ENCODE data around the gene DVL1. TPM values are rescaled to one million over a fixed set of nuclear protein-coding genes. Genes with fewer than 3 reads are reported as not detected.

The DVL1 gene
- total and polyA plus RNA-seq, 9 of the 15 experiments (the other 6 are each of a cell fraction or from before 2014, with no cell fraction given): 0.62 to 135 (median 24.3) TPM

DNA sequence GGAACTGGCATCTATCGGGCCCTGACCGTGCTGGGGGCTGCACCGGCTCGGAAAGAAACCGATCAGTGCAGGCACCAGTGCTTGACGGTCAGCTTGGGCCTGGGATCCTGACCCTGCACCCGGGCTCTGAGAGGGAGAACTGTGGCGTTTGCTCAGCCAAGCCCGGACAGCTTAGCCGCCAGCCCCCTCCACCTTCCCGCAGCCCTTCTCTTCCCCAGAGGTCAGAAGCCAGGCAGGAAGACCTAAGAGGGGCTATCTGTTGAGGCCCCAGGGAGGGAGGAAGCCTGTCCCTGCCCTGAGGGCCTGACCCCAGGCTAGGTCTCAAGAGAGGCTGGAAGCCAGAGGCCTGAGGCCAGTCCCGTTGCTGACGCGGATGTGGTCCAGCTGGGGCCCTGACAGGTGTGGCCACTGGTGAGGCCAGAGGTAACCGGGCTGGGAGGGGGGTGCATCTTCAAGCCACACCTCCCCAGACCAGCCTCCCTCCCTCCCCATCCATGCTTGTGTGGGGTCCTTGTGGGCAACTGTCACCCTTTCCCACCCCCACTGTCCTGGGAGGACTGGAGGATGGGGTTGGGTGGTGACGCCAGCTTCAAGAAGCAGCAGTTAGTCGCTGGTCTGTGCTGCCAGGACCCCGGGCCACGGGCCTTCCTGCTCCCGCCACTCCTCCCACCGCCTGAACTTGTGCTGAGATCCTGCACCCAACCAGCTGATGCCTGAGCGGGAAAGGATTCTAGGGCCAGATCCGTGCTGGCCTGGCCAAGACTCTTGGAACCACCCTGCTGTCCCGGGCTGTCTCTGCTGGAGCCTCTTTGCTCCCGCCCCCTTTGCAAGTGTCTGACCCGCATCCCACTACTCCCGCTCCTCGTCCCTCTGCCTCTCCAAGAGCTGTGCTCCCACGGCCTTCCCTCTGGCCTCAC is 2.6 kb upstream of the DVL1 start:
- H3K36me3 ChIP-seq (ENCODE audit: control insufficient read depth, insufficient read depth, low read length): no peaks in the 10 kb centered on the region; the same call in 2 of the 3 replicates
- no peak overlapping the region for H2AFZ ChIP-seq (ENCODE audit: low read depth, low read length)
- H3K4me1 ChIP-seq (replicated peaks in 1 of 2; ENCODE audit: control insufficient read depth in 2 of 2, insufficient read depth in 2 of 2, low read length in 2 of 2): peaks cover 6 to 76% of the 10 kb centered on the region in 2 experiments; a peak in 3 of 5 replicates
- H3K27me3 ChIP-seq (ENCODE audit: control insufficient read depth in 2 of 2, insufficient read depth in 2 of 2, low read length in 2 of 2): no peaks in the 10 kb centered on the region
- 67% methylated on average over 25 of the region's 29 CpGs for WGBS (ENCODE audit: insufficient coverage, low coverage, missing lambda C conversion rate)
- H3K4me2 ChIP-seq (ENCODE audit: insufficient read depth, low read length): peak overlapping the region; percentile 21; the same call in 1 of the 2 replicates
- H3K4me3 ChIP-seq: no peak overlapping the region
- BruUV-seq (replicated peaks): TSS peak; percentile 74
- in situ Hi-C loops (cut with MboI) (no loop called here), intact Hi-C loops (cut with micrococcal nuclease) (loop anchor here (2.0 kb wide), 1 partner anchor 21 kb away; no protein-coding TSS in a partner anchor)
- FAIRE-seq (peak; percentile 71), DNase-seq (ENCODE audit: extremely low read depth in 1 of 4, low spot score in 3 of 4) (peak in 1 of 4 experiments; percentile 41), ATAC-seq (peak; percentile 1; the same call in 1 of the 3 replicates)
- peaks cover 13% of the 10 kb centered on the region for H4K20me1 ChIP-seq (replicated peaks; ENCODE audit: control insufficient read depth, insufficient read depth, low read length)
- ChIA-PET CTCF (ENCODE audit: low intra/inter-chr PET ratio) (interaction anchor here (0.6 kb wide), 2 partner anchors 46 to 50 kb away, joined by 3 read pairs; no protein-coding TSS in a partner anchor), POLR2A (interaction anchor here (0.6 to 1.3 kb wide), 8 partner anchors 17 to 548 kb away, joined by 3 to 5 read pairs (median 3); no protein-coding TSS in a partner anchor)
- peak overlapping the region in 1 of 2 experiments; percentile 69; a peak in 2 of 4 replicates for H3K9ac ChIP-seq (ENCODE audit: insufficient read depth in 1 of 2, low read depth in 2 of 2, low read length in 2 of 2)
- no peak overlapping the region for H3K27ac ChIP-seq (ENCODE audit: extremely low read depth, low read depth, low read length)
- peaks cover 26% of the 10 kb centered on the region for H3K79me2 ChIP-seq (ENCODE audit: control insufficient read depth, insufficient read depth, low read length)
- no peaks in the 10 kb centered on the region for H3K9me3 ChIP-seq (replicated peaks; ENCODE audit: control insufficient read depth, insufficient read depth, low read depth, low read length)
- no peaks in the 10 kb centered on the region for H3K9me1 ChIP-seq (ENCODE audit: control insufficient read depth, insufficient read depth, low read length)
- TF ChIP-seq ZFP1 (CRISPR knock-in tag; IDR thresholded peaks at IDR 0.05): no peak
- no peak for TF ChIP-seq HMGN3 (IDR thresholded peaks at IDR 0.05; ENCODE audit: borderline replicate concordance, extremely low read depth, insufficient read length, low read depth, low read length)
- no peak for TF ChIP-seq GABPA (tag; conservative IDR thresholded peaks at IDR 0.05; ENCODE audit: low read depth)
- peak; percentile 47 for TF ChIP-seq KDM5B (IDR thresholded peaks at IDR 0.05; ENCODE audit: insufficient replicate concordance, low read depth, low read length)
- TF ChIP-seq CHCHD3 (CRISPR knock-in tag; IDR thresholded peaks at IDR 0.05): no peak
- TF ChIP-seq ZNF263 (CRISPR knock-in tag; IDR thresholded peaks at IDR 0.05; ENCODE audit: borderline replicate concordance): peak; percentile 57
- TF ChIP-seq HNRNPUL1 (IDR thresholded peaks at IDR 0.05; ENCODE audit: low read length): no peak
- TF ChIP-seq, protein P1, sequence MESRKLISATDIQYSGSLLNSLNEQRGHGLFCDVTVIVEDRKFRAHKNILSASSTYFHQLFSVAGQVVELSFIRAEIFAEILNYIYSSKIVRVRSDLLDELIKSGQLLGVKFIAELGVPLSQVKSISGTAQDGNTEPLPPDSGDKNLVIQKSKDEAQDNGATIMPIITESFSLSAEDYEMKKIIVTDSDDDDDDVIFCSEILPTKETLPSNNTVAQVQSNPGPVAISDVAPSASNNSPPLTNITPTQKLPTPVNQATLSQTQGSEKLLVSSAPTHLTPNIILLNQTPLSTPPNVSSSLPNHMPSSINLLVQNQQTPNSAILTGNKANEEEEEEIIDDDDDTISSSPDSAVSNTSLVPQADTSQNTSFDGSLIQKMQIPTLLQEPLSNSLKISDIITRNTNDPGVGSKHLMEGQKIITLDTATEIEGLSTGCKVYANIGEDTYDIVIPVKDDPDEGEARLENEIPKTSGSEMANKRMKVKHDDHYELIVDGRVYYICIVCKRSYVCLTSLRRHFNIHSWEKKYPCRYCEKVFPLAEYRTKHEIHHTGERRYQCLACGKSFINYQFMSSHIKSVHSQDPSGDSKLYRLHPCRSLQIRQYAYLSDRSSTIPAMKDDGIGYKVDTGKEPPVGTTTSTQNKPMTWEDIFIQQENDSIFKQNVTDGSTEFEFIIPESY (CRISPR knock-in tag; IDR thresholded peaks at IDR 0.05): peak; percentile 75
- peak; percentile 72; the same call in 1 of the 2 replicates for TF ChIP-seq PHB (CRISPR knock-in tag; IDR thresholded peaks at IDR 0.05)
- TF ChIP-seq, protein P2, sequence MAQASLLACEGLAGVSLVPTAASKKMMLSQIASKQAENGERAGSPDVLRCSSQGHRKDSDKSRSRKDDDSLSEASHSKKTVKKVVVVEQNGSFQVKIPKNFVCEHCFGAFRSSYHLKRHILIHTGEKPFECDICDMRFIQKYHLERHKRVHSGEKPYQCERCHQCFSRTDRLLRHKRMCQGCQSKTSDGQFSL (CRISPR knock-in tag; IDR thresholded peaks at IDR 0.05): peak; percentile 41; the same call in 1 of the 2 replicates
- TF ChIP-seq, protein P2 (tag; IDR thresholded peaks at IDR 0.05): no peak
